ENCODE results near the gene ANP32E. TPM values are rescaled to one million over a fixed set of nuclear protein-coding genes. Genes with fewer than 3 reads are reported as not detected.

The ANP32E gene
- total RNA-seq = 100 to 1,000 TPM; 123 to 127 TPM

GRCh38 chr1:150235852-150236613 is at the start of gene ANP32E:
ANP32E (minus strand) TSS chr1:150236112; CDS start chr1:150235786, 326 bp downstream.

GRCh38 chr1:150281758-150282557 is 46.0 kb upstream of the ANP32E start, which contains the start of gene CIART:
CIART (plus strand) TSS chr1:150282554; CDS start chr1:150283268, 714 bp downstream.

GRCh38 chr1:150268705-150269403 is 32.9 kb upstream of the ANP32E start, which contains the start of gene APH1A:
APH1A (minus strand) TSS chr1:150269016; CDS start chr1:150268810, 206 bp downstream.

GRCh38 chr1:150257624-150258585 is 22.0 kb upstream of the ANP32E start, which contains the start of gene CA14:
CA14 (plus strand) TSS chr1:150257774; CDS start chr1:150258129, 355 bp downstream.

Other genes starting within 250 kb of the ANP32E start
- 1 to 10 TPM; 8.5 to 9.4 TPM for gene OTUD7B, start 225.4 kb downstream of the ANP32E start, total RNA-seq
- 10 to 100 TPM; 30.5 to 32.6 TPM for gene VPS45, start 168.3 kb downstream of the ANP32E start, total RNA-seq
- gene PLEKHO1, start 86.2 kb downstream of the ANP32E start, total RNA-seq = 10 to 100 TPM; 85.3 to 88.4 TPM
- gene CA14, start 21.7 kb upstream of the ANP32E start, total RNA-seq = not detected
- 100 to 1,000 TPM; 140 to 146 TPM for gene APH1A, start 32.9 kb upstream of the ANP32E start, total RNA-seq
- 1 to 10 TPM; 5.7 to 6.9 TPM for gene C1orf54, start 36.7 kb upstream of the ANP32E start, total RNA-seq
- 1 to 10 TPM; 3.0 to 4.3 TPM for gene CIART, start 46.4 kb upstream of the ANP32E start, total RNA-seq
- 10 to 100 TPM; 69.0 to 72.1 TPM for gene MRPS21, start 57.7 kb upstream of the ANP32E start, total RNA-seq
- 10 to 100 TPM; 71.7 to 73.8 TPM for gene PRPF3, start 85.4 kb upstream of the ANP32E start, total RNA-seq
- gene RPRD2, start 128.0 kb upstream of the ANP32E start, total RNA-seq = 10 to 100 TPM; 38.3 to 39.3 TPM

All from activated naive CD4-positive, alpha-beta T cell treated with anti-CD3 and anti-CD28 coated beads, Interleukin-2, amount 10 ng/mL, durations not matched to agents 5 hours and 36 hours (primary cell).